HEK293 (cell line): Measurements from ENCODE around the gene ADCY7.

ENCODE experiments used
- CTCF ChIA-PET: fragments of 350-600 bp; formaldehyde crosslinking; extraction: SDS; loops from one replicate; lab custom pipeline; 2021; ENCODE audit warnings: antibody characterized with exemption; lab: Yijun Ruan, JAX
- POLR2A ChIA-PET: fragments of 300-600 bp; formaldehyde crosslinking; extraction: SDS; loops from one replicate; lab custom pipeline; 2020; ENCODE audit warnings: antibody characterized with exemption, inconsistent platforms; lab: Yijun Ruan, JAX
- H3K27ac ChIP-seq: fragments of 200-500 bp; sonication (Bioruptor generic); 2 replicates; pipeline ENCODE4 v1.5.1; 2014; ENCODE audit warnings: low read depth, low read length, control low read depth, inconsistent platforms; ENCODE audit errors: extremely low read depth
- H3K36me3 ChIP-seq, 2 experiments: fragments of 200-500 bp in 1 of 2; sonication (Bioruptor generic) in 1 of 2; 1 replicate in 1 of 2; 2 replicates in 1 of 2; pipeline ENCODE4 v1.5.1; 2014 to 2017; ENCODE audit warnings: inconsistent platforms in 2 of 2, low read length in 2 of 2; ENCODE audit not compliant: control insufficient read depth in 2 of 2, insufficient read depth in 1 of 2
- H3K4me1 ChIP-seq: fragments of 200-500 bp; sonication (Bioruptor generic); 2 replicates; pipeline ENCODE4 v1.5.1; 2014; ENCODE audit warnings: mild to moderate bottlenecking, low read length, inconsistent platforms; ENCODE audit not compliant: control insufficient read depth, insufficient read depth
- H3K4me3 ChIP-seq: 2 replicates; pipeline ENCODE4 v1.5.1; 2011; ENCODE audit warnings: low read depth, mild to moderate bottlenecking, control low read depth, low read length, moderate library complexity
- H3K9me3 ChIP-seq: fragments of 200-500 bp; sonication (Bioruptor generic); 2 replicates; pipeline ENCODE4 v1.5.1; 2014; ENCODE audit warnings: low read depth, low read length, inconsistent platforms; ENCODE audit not compliant: control insufficient read depth, insufficient read depth
- GFI1B ChIP-seq: fragments of 450-650 bp; formaldehyde crosslinking; IDR thresholded peaks from 2 replicates; pipeline ENCODE4 v1.5.1; 2016; ENCODE audit warnings: missing biosample characterization, missing genetic modification characterization
- GLIS1 ChIP-seq: fragments of 450-650 bp; formaldehyde crosslinking; IDR thresholded peaks from 2 replicates; pipeline ENCODE4 v1.5.1; 2016; ENCODE audit warnings: missing biosample characterization, missing genetic modification characterization
- GLIS2 ChIP-seq: fragments of 450-650 bp; formaldehyde crosslinking; IDR thresholded peaks from 2 replicates; pipeline ENCODE4 v1.5.1; 2016; ENCODE audit warnings: missing biosample characterization, missing genetic modification characterization
- IKZF3 ChIP-seq: fragments of 450-650 bp; IDR thresholded peaks from 2 replicates; pipeline ENCODE4 v1.5.0; 2018; ENCODE audit warnings: missing biosample characterization, mild to moderate bottlenecking, missing genetic modification characterization, moderate library complexity
- KLF10 ChIP-seq: fragments of 450-650 bp; IDR thresholded peaks from 2 replicates; pipeline ENCODE4 v1.5.1; 2018; ENCODE audit warnings: missing biosample characterization, mild to moderate bottlenecking, missing genetic modification characterization
- KLF7 ChIP-seq: fragments of 450-650 bp; formaldehyde crosslinking; IDR thresholded peaks from 2 replicates; pipeline ENCODE4 v1.5.1; 2016; ENCODE audit warnings: missing biosample characterization, missing genetic modification characterization, borderline replicate concordance
- SP3 ChIP-seq: fragments of 450-650 bp; formaldehyde crosslinking; IDR thresholded peaks from 2 replicates; pipeline ENCODE4 v1.5.1; 2016; ENCODE audit warnings: missing biosample characterization, missing genetic modification characterization
- ZBTB20 ChIP-seq: fragments of 450-650 bp; formaldehyde crosslinking; IDR thresholded peaks from 2 replicates; pipeline ENCODE4 v1.5.1; 2016; ENCODE audit warnings: missing biosample characterization, missing genetic modification characterization
- ZBTB48 ChIP-seq: fragments of 450-650 bp; formaldehyde crosslinking; IDR thresholded peaks from 2 replicates; pipeline ENCODE4 v1.5.1; 2016; ENCODE audit warnings: missing biosample characterization, missing genetic modification characterization
- ZFHX2 ChIP-seq: fragments of 450-650 bp; formaldehyde crosslinking; conservative IDR thresholded peaks from 2 replicates; pipeline ENCODE4 v1.5.1; 2016; ENCODE audit warnings: missing biosample characterization, missing genetic modification characterization
- ZNF112 ChIP-seq: fragments of 450-650 bp; formaldehyde crosslinking; IDR thresholded peaks from 2 replicates; pipeline ENCODE4 v1.5.0; 2017; ENCODE audit warnings: missing biosample characterization, missing genetic modification characterization
- ZNF121 ChIP-seq: fragments of 450-650 bp; formaldehyde crosslinking; IDR thresholded peaks from 2 replicates; pipeline ENCODE4 v1.5.1; 2016; ENCODE audit warnings: missing biosample characterization, missing genetic modification characterization
- ZNF157 ChIP-seq: fragments of 450-650 bp; formaldehyde crosslinking; IDR thresholded peaks from 2 replicates; pipeline ENCODE4 v1.5.1; 2016; ENCODE audit warnings: missing biosample characterization, missing genetic modification characterization
- ZNF19 ChIP-seq: fragments of 450-650 bp; formaldehyde crosslinking; IDR thresholded peaks from 2 replicates; pipeline ENCODE4; 2016; ENCODE audit warnings: missing biosample characterization, missing genetic modification characterization, low read depth
- ZNF24 ChIP-seq: fragments of 450-650 bp; formaldehyde crosslinking; IDR thresholded peaks from 2 replicates; pipeline ENCODE4 v1.5.1; 2016; ENCODE audit warnings: missing biosample characterization, missing genetic modification characterization
- ZNF350 ChIP-seq: fragments of 450-650 bp; formaldehyde crosslinking; IDR thresholded peaks from 2 replicates; pipeline ENCODE4 v1.5.0; 2017; ENCODE audit warnings: missing biosample characterization, mild to moderate bottlenecking, missing genetic modification characterization
- ZNF514 ChIP-seq: fragments of 450-650 bp; formaldehyde crosslinking; IDR thresholded peaks from 2 replicates; pipeline ENCODE4 v1.5.1; 2016; ENCODE audit warnings: missing biosample characterization, missing genetic modification characterization
- ZNF660 ChIP-seq: fragments of 450-650 bp; IDR thresholded peaks from 2 replicates; pipeline ENCODE4 v1.5.1; 2018; ENCODE audit warnings: missing biosample characterization, mild to moderate bottlenecking, missing genetic modification characterization
- ZNF777 ChIP-seq: fragments of 450-650 bp; formaldehyde crosslinking; IDR thresholded peaks from 2 replicates; pipeline ENCODE4 v1.5.1; 2017; ENCODE audit warnings: missing biosample characterization, missing genetic modification characterization, borderline replicate concordance
- TF ChIP-seq, protein P1 (sequence below): fragments of 450-650 bp; formaldehyde crosslinking; optimal IDR thresholded peaks from 2 replicates; pipeline ENCODE3; 2016; ENCODE audit warnings: missing biosample characterization, mild to moderate bottlenecking, missing genetic modification characterization
- TF ChIP-seq, protein P2 (sequence below): fragments of 450-650 bp; formaldehyde crosslinking; IDR thresholded peaks from 2 replicates; pipeline ENCODE4 v1.5.1; 2017; ENCODE audit warnings: missing biosample characterization, missing genetic modification characterization
- TF ChIP-seq, protein P3 (sequence below): fragments of 450-650 bp; formaldehyde crosslinking; IDR thresholded peaks from 2 replicates; pipeline ENCODE4 v1.5.1; 2016; ENCODE audit warnings: missing biosample characterization, missing genetic modification characterization, borderline replicate concordance
- TF ChIP-seq, protein P4 (sequence below): fragments of 450-650 bp; formaldehyde crosslinking; IDR thresholded peaks from 2 replicates; pipeline ENCODE4 v1.5.1; 2016; ENCODE audit warnings: missing biosample characterization, missing genetic modification characterization

The ADCY7 gene

DNA sequence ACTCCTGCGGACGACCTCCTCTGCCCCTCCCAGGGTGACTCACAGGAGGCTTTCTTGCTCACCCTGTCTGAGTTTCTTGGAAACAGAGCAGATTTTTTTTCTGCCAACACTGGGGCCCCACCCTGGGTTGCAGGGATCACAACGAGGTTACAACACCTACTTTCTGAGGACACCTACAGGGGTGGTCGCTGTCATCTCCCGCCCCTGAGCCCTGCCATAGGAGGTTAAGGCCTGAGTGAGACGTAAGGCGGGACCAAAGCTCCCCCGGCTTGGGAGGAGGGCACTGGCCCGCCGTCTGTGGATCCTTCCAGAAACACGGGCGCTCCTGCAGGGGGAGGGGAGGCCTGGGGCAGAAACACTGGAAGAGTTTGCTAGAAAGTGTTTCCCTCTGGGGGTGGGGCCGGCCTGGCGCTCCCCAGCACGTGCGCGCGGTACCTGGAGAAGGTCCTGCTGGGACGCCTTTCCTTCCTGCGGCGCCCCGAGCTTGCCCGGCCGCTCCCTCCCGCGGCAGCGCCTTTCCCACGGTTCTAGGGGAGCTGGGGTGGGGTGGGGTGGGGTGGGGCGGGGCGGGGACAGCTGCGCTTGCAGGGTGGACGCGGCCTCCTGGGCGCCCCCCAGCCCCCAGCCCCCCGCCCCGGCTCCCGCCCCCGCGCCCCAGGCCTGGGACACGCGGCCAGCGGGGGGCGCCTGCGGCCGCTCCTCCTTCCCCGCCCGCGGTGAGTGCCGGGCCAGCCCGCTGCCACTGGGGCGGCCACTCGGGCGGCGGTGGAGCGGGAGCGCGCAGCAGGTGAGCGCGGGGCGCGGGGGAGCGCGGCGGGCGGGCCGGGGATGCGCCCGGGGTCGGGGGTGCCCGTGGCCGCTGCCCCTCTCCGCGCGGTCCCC lies 20.7 kb upstream of the ADCY7 start (continued):
- TF ChIP-seq KLF7 (tag by site-specific recombination) (0 out of 2 replicates have a peak, but pooled peaks have one; percentile 14), GLIS1 (tag by site-specific recombination) (peak; percentile 9; the same call in 1 of the 2 replicates), ZFHX2 (tag by site-specific recombination) (0 out of 2 replicates have a peak, but pooled peaks have one; percentile 7), IKZF3 (tag by site-specific recombination) (0 out of 2 replicates have a peak, but pooled peaks have one; percentile 26), SP3 (tag by site-specific recombination) (peak; percentile 68)
- TF ChIP-seq, protein P1, sequence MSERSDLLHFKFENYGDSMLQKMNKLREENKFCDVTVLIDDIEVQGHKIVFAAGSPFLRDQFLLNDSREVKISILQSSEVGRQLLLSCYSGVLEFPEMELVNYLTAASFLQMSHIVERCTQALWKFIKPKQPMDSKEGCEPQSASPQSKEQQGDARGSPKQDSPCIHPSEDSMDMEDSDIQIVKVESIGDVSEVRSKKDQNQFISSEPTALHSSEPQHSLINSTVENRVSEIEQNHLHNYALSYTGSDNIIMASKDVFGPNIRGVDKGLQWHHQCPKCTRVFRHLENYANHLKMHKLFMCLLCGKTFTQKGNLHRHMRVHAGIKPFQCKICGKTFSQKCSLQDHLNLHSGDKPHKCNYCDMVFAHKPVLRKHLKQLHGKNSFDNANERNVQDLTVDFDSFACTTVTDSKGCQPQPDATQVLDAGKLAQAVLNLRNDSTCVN (tag by site-specific recombination), result peak; percentile 34
- TF ChIP-seq, protein P2, sequence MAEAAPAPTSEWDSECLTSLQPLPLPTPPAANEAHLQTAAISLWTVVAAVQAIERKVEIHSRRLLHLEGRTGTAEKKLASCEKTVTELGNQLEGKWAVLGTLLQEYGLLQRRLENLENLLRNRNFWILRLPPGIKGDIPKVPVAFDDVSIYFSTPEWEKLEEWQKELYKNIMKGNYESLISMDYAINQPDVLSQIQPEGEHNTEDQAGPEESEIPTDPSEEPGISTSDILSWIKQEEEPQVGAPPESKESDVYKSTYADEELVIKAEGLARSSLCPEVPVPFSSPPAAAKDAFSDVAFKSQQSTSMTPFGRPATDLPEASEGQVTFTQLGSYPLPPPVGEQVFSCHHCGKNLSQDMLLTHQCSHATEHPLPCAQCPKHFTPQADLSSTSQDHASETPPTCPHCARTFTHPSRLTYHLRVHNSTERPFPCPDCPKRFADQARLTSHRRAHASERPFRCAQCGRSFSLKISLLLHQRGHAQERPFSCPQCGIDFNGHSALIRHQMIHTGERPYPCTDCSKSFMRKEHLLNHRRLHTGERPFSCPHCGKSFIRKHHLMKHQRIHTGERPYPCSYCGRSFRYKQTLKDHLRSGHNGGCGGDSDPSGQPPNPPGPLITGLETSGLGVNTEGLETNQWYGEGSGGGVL, result peak; percentile 46; the same call in 1 of the 2 replicates
- TF ChIP-seq, protein P3, sequence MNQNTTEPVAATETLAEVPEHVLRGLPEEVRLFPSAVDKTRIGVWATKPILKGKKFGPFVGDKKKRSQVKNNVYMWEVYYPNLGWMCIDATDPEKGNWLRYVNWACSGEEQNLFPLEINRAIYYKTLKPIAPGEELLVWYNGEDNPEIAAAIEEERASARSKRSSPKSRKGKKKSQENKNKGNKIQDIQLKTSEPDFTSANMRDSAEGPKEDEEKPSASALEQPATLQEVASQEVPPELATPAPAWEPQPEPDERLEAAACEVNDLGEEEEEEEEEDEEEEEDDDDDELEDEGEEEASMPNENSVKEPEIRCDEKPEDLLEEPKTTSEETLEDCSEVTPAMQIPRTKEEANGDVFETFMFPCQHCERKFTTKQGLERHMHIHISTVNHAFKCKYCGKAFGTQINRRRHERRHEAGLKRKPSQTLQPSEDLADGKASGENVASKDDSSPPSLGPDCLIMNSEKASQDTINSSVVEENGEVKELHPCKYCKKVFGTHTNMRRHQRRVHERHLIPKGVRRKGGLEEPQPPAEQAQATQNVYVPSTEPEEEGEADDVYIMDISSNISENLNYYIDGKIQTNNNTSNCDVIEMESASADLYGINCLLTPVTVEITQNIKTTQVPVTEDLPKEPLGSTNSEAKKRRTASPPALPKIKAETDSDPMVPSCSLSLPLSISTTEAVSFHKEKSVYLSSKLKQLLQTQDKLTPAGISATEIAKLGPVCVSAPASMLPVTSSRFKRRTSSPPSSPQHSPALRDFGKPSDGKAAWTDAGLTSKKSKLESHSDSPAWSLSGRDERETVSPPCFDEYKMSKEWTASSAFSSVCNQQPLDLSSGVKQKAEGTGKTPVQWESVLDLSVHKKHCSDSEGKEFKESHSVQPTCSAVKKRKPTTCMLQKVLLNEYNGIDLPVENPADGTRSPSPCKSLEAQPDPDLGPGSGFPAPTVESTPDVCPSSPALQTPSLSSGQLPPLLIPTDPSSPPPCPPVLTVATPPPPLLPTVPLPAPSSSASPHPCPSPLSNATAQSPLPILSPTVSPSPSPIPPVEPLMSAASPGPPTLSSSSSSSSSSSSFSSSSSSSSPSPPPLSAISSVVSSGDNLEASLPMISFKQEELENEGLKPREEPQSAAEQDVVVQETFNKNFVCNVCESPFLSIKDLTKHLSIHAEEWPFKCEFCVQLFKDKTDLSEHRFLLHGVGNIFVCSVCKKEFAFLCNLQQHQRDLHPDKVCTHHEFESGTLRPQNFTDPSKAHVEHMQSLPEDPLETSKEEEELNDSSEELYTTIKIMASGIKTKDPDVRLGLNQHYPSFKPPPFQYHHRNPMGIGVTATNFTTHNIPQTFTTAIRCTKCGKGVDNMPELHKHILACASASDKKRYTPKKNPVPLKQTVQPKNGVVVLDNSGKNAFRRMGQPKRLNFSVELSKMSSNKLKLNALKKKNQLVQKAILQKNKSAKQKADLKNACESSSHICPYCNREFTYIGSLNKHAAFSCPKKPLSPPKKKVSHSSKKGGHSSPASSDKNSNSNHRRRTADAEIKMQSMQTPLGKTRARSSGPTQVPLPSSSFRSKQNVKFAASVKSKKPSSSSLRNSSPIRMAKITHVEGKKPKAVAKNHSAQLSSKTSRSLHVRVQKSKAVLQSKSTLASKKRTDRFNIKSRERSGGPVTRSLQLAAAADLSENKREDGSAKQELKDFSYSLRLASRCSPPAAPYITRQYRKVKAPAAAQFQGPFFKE (tag by site-specific recombination), result no peak
- TF ChIP-seq, all 188 proteins: peak for 22

DNA sequence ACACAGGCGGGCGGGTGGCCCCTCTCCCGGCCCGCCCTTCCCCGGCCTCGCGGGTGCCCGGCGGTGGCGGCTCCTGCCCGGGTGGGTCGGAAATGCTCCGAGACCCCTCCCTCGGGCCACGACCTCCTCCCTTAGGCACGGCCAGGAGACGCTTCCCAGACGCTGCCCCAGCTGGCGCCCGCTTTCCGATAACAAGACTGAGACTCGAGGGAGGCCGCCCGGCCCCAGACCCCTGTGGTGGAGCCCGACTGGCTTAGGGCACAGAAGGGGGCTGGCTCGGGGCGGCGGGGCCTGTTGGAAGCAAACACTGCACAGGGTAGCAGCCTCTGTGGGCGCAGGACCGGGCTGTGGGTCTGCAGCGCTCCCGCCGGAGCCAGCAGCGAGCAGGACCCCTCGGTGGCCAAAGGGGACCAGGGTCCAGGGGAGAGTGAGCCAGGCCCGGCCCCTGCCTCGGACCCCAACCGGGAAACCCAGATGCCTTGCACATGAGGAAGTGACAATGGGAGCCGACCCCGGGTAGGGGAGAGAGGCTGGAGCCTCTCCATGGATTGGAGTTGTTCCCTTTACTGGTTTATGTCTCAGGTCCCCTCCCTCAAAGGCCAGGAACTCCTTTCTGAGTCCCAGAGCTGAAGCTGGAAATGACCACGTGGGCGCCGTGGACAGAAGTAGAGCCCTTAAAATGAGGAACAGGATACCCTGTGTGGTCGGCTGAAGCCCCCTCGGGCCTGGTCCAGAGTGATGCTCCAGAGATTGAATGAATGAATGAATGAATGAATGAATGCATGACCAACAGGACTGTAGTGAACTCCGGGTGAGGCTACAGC lies 19.8 kb upstream of the ADCY7 start:
- ChIA-PET CTCF (interaction anchor here (0.6 to 1.3 kb wide), 4 partner anchors 11 to 204 kb away, joined by 3 read pairs; no protein-coding TSS in a partner anchor), POLR2A (interaction anchor here (0.6 to 0.8 kb wide), 2 partner anchors 64 to 78 kb away, joined by 3 to 4 read pairs; no protein-coding TSS in a partner anchor)
- Histone ChIP-seq H3K27ac (peak overlapping the region; percentile 73; the same call in 1 of the 2 replicates), H3K4me3 (peak overlapping the region; percentile 56), H3K9me3 (no peaks in the 10 kb centered on the region), H3K36me3 (no peaks in the 10 kb centered on the region), H3K4me1 (peaks cover 7% of the 10 kb centered on the region; the same call in 1 of the 2 replicates)
- no peak for TF ChIP-seq ZNF350 (tag by site-specific recombination)
- no peak for TF ChIP-seq ZNF157 (tag by site-specific recombination)
- TF ChIP-seq, protein P4, sequence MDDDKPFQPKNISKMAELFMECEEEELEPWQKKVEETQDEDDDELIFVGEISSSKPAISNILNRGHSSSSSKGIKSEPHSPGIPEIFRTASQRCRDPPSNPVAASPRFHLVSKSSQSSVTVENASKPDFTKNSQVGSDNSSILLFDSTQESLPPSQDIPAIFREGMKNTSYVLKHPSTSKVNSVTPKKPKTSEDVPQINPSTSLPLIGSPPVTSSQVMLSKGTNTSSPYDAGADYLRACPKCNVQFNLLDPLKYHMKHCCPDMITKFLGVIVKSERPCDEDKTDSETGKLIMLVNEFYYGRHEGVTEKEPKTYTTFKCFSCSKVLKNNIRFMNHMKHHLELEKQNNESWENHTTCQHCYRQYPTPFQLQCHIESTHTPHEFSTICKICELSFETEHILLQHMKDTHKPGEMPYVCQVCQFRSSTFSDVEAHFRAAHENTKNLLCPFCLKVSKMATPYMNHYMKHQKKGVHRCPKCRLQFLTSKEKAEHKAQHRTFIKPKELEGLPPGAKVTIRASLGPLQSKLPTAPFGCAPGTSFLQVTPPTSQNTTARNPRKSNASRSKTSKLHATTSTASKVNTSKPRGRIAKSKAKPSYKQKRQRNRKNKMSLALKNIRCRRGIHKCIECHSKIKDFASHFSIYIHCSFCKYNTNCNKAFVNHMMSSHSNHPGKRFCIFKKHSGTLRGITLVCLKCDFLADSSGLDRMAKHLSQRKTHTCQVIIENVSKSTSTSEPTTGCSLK (tag by site-specific recombination), result no peak
- no peak for TF ChIP-seq ZNF121 (tag by site-specific recombination)
- TF ChIP-seq ZNF112 (tag by site-specific recombination), result no peak
- TF ChIP-seq KLF10, result no peak
- 0 out of 2 replicates have a peak, but pooled peaks have one; percentile 20 for TF ChIP-seq ZBTB48 (tag by site-specific recombination)
- no peak for TF ChIP-seq ZBTB20 (tag by site-specific recombination)
- TF ChIP-seq GLIS2 (tag by site-specific recombination), result peak; percentile 62
- TF ChIP-seq ZNF19 (tag by site-specific recombination), result no peak
- TF ChIP-seq GFI1B (tag by site-specific recombination), result no peak
- TF ChIP-seq ZNF514, result no peak
- TF ChIP-seq ZNF660 (tag by site-specific recombination), result no peak
- peak; percentile 88; the same call in 1 of the 2 replicates for TF ChIP-seq ZNF24
- TF ChIP-seq ZNF777 (tag by site-specific recombination), result no peak
